Stimulated activated effector memory CD8-positive, alpha-beta T cell treated with anti-CD3 and anti-CD28 coated beads, Interleukin-12 subunit alpha, Interleukin-12 subunit beta, amount 100 ng/mL, for 72 hours (primary cell): ENCODE data around the gene CDK17.

Experiments
- ATAC-seq: fragments of 150-1000 bp; cut with Tn5 transposase; 2 replicates; pipeline ENCODE4 v1.10.0; 2021
- DNase-seq, 2 donors: peaks; one replicate each; pipeline ENCODE4 v3.0.0; 2021 to 2022; ENCODE audit warnings: low spot score in 2 of 2
- H3K27ac Mint-ChIP-seq: one replicate; pipeline ENCODE4 v1.8.0; 2022; ENCODE audit warnings: mild to moderate bottlenecking, mixed read lengths
- H3K36me3 Mint-ChIP-seq: one replicate; pipeline ENCODE4 v1.8.0; 2022; ENCODE audit warnings: mild to moderate bottlenecking, mixed read lengths
- H3K4me1 Mint-ChIP-seq: one replicate; pipeline ENCODE4 v1.8.0; 2022; ENCODE audit warnings: mixed read lengths
- H3K4me3 Mint-ChIP-seq: one replicate; pipeline ENCODE4 v1.8.0; 2022; ENCODE audit warnings: mild to moderate bottlenecking, mixed read lengths
- H3K9me3 Mint-ChIP-seq: one replicate; pipeline ENCODE4 v1.8.0; 2022; ENCODE audit warnings: mixed read lengths

CDK17 gene

DNA sequence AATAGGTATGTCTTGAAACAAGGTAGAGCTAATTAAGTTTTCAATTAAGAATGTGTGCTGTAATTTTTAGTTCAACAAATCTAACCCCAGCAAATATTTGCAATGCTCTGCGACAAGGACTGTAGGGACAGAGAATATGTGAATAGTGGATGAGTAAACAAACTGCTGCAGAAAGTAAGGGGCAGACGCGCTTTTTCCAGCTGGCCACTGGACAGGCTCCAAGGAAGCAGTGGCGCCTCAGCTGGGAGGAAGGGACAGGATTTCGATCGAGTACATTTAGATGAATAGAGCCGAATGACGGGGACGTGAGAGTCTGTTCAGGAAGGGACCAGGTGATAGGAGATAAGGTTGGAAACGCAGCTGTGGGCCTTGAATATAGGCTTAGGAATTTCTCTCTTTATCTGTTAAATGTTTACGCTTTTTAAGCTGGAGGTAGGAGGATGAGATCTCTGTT lies 136.8 kb downstream of the CDK17 start:
- Mint-ChIP-seq H3K9me3 (no peaks in the 10 kb centered on the region), H3K36me3 (peaks cover 99% of the 10 kb centered on the region), H3K27ac (peak overlapping the region; percentile 48), H3K4me1 (peaks cover 23% of the 10 kb centered on the region), H3K4me3 (no peak overlapping the region)
- ATAC-seq: no peak
- DNase-seq: no peak

DNA sequence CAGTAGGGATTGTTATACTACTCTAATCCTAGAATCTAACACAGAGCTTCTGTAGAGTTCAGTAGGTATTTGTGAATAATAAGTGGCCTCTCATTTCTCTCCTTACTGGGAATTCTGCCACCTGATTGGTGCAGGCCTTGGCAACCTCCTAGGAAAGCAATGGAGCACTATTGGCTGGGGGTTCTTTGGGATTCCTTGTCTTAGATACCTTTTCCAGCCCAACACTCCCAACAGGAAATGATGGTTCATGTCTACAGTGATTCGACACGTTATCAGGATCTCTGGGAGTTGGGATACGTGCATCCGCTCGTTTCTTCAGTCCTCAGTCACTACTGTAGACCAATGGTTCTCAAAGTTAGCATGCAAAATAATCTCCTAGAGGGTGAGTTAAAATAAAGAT lies 138.7 kb downstream of the CDK17 start:
- no peaks in the 10 kb centered on the region for H3K9me3 Mint-ChIP-seq
- peak overlapping the region; percentile 81 for H3K27ac Mint-ChIP-seq
- peaks cover 80% of the 10 kb centered on the region for H3K36me3 Mint-ChIP-seq
- peaks cover 23% of the 10 kb centered on the region for H3K4me1 Mint-ChIP-seq
- DNase-seq: no peak
- no peak for ATAC-seq
- no peak overlapping the region for H3K4me3 Mint-ChIP-seq

DNA sequence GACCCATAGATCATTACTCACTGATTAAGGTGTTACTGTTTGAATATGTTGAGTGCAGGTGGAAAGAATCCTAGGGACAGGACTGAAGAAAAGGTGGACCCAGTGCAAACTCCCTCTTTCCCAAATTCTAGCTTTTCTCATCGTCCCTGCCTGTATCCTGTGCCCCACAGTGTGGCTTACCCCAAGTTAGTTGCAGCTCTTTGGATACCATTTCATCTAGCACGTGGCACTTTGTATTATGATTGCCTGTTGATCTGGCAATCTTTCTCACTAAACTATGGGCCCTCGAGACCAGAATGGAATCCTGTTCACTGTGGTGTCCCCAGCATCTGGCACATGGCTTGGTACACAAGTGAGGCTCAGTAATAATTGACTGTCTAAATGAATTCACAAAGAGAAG lies 139.6 kb downstream of the CDK17 start:
- DNase-seq: no peak
- Mint-ChIP-seq H3K9me3 (no peaks in the 10 kb centered on the region), H3K4me3 (no peak overlapping the region), H3K27ac (peak overlapping the region; percentile 81), H3K4me1 (peaks cover 23% of the 10 kb centered on the region), H3K36me3 (peaks cover 72% of the 10 kb centered on the region)
- ATAC-seq: no peak

DNA sequence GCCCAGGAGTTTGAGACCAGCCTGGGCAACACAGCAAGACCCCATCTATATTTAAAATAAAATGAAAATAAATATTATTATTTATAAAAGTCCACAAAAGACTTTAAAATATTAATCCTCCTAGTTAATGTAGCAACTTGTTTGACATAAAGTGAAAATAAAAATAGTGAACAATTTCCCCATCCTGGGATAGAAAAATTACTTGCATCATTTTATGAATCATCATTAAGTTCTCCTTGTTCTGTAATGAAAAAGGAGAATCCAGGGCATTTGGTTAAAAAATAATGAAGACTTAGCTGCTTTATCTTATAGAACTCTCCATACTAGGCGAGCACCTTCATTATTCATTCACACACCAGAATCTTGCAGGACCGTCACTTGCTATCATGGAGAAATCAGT lies 140.0 kb downstream of the CDK17 start:
- ATAC-seq: no peak
- Mint-ChIP-seq H3K36me3 (peaks cover 68% of the 10 kb centered on the region), H3K27ac (peak overlapping the region; percentile 81), H3K4me3 (no peak overlapping the region), H3K4me1 (peaks cover 21% of the 10 kb centered on the region), H3K9me3 (no peaks in the 10 kb centered on the region)
- DNase-seq: no peak

DNA sequence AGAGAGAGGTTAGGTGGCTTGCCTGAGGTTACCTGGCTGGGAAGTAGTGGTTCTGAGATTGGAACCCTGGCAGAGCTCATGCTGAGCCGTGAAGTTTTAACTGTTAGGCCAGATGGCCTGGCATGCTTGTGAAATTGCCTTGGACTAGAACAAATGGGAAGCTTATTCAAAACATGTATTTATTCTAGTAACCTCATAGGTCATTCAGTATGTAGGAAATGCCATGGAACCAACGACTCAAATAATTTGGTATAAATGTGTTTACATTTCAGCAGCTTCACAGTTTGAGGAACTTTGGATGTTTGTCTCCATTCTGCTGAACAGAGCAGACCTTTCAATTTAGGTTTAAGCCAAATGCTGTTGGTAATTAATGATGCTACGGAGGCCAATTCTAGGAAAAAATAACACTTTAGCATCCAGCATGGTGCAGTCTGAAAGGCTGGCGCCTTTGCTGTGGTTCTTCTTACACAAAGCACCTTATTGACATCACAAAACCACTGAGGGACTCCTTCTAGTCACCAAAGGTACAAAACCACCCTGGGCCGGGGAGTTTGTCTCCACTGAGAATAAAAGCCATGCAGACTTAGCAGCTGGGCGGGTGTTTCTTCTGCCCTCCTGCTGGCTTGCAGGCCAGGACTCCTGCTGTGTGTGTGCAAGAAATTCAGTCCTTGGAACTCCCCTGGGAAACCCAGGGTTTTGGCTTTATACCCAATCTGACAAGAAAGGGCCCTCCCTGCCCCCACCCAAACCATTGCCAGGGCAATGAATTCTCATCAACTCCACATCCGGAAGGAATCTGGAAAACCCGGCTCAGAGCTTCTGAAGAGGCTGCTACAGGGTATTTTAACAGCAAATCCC lies 141.9 kb downstream of the CDK17 start:
- Mint-ChIP-seq H3K27ac (no peak overlapping the region), H3K9me3 (no peaks in the 10 kb centered on the region), H3K4me3 (no peak overlapping the region), H3K4me1 (peaks cover 9% of the 10 kb centered on the region), H3K36me3 (peaks cover 49% of the 10 kb centered on the region)
- ATAC-seq (peak; percentile 75), DNase-seq (no peak)

DNA sequence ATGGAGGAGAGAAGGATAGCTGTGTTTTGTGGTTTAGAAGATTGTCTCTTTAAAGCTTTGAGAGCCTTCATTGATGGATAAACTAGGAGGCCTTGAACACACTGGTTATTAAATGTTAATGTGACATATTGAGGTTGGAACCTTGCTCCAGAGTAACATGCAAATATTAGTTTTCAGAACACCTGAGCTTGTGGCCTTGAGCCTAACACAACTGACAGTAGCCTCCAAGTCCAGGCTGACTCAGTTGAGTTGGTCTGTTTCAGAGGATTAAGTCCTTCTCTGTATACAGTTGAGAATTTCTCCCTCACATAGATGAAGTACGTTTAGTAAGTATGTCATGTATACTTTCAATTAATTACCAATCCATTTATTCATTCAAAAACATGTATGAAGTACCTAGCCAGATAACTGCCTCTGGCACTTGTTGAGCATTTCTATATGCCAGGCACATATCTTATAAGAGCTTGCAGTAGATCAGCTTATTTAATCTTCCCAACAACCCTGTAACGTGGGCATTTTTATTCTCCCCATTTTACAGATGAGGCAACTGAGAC lies 142.6 kb downstream of the CDK17 start:
- peaks cover 8% of the 10 kb centered on the region for H3K4me1 Mint-ChIP-seq
- H3K9me3 Mint-ChIP-seq: no peaks in the 10 kb centered on the region
- DNase-seq (peak in 1 of 2 donors; percentile 41), ATAC-seq (no peak)
- no peak overlapping the region for H3K27ac Mint-ChIP-seq
- H3K36me3 Mint-ChIP-seq: peaks cover 42% of the 10 kb centered on the region
- no peak overlapping the region for H3K4me3 Mint-ChIP-seq

DNA sequence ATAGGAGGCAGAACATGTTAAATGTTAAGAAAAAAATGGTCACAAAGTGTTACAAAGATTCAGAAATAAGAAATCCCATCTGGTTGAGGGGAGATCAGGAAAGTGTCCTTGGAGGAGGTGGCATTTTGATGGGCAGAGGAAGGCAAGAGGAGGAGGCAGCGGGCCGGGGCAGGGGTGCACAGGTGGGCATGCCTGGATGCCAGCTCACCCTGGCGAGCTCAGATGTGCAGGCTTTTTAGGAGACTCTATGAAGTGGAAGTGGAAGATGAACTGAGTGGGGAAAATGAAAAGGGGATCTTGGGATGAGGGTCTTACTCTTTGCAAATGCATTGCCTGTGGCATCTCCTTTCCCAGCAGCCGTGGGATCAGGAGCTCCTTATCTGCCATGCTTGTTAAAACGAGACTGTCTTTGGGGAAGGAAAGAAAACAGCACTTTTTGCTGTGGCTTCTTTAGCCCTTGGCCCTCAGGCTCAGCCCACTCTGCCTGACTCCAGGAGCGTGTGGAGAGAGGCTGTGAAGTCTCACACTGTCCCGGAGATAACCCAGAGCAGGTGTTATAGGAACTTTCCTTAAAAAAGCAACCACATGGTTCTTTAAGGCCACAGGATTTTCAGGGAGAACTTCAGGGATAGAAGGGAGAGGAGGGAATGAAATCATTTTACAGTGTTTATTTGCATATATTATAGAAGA lies 143.4 kb downstream of the CDK17 start:
- ATAC-seq: no peak
- Mint-ChIP-seq H3K9me3 (no peaks in the 10 kb centered on the region), H3K4me1 (peaks cover 8% of the 10 kb centered on the region)

DNA sequence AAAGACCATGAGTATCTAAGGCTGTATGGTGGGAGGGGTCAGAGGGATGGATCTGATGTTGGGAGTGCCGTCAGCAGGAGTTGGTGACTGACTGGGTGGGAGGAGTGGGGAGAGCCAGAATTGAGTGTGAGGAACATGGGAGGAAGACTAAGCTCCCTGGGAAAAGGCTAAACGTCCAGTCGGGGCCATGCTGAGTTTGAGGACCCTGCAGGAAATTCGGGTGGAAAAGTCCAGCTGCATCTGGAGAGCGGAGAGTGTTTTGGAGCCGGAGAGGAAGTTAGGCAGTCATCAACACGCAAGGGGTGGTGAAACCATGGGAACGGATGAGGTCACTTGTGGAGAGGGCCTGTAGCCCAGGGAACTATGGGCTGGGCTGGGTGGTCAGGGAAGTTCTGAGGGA lies 145.2 kb downstream of the CDK17 start:
- H3K27ac Mint-ChIP-seq: no peak overlapping the region
- DNase-seq: peak in 1 of 2 donors; percentile 32
- no peak for ATAC-seq
- no peak overlapping the region for H3K4me3 Mint-ChIP-seq
- H3K9me3 Mint-ChIP-seq: no peaks in the 10 kb centered on the region
- H3K36me3 Mint-ChIP-seq: peaks cover 16% of the 10 kb centered on the region
- peaks cover 17% of the 10 kb centered on the region for H3K4me1 Mint-ChIP-seq

More for the DNA sequence above, 143.4 kb downstream of the CDK17 start:
- Mint-ChIP-seq H3K4me3 (no peak overlapping the region), H3K36me3 (peaks cover 34% of the 10 kb centered on the region), H3K27ac (no peak overlapping the region)
- no peak for DNase-seq

DNA sequence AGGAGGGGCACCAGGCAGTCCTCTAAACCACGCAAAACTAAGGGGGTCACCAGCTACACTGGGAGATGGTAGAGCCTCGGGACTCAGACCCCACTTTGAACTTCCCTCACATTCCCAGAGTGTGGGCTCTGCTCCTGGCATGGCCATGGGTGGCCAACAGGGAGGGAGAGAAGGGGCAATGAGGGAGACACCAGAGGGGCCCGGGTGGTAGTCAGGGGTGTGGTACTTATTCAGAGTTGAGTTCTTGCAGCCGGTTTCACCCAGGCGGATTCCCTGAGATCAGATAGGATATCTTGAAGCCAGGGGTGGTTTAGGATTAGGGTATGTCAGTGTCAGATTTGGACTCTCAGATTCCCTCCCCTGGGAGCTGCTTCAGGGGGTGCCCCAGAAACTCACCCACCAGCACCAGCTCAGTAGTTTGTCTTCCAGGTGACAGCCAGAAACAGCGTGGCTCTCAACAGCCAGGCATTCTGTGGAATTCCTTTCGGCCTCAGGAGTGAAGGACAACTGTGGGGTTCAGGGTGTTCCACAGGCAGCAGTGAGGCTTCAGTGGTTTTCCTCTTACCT lies 150.0 kb downstream of the CDK17 start:
- no peaks in the 10 kb centered on the region for H3K36me3 Mint-ChIP-seq
- no peak for DNase-seq
- no peak for ATAC-seq
- H3K4me1 Mint-ChIP-seq: peaks cover 48% of the 10 kb centered on the region
- no peak overlapping the region for H3K4me3 Mint-ChIP-seq
- H3K27ac Mint-ChIP-seq: peak overlapping the region; percentile 96
- H3K9me3 Mint-ChIP-seq: no peaks in the 10 kb centered on the region

DNA sequence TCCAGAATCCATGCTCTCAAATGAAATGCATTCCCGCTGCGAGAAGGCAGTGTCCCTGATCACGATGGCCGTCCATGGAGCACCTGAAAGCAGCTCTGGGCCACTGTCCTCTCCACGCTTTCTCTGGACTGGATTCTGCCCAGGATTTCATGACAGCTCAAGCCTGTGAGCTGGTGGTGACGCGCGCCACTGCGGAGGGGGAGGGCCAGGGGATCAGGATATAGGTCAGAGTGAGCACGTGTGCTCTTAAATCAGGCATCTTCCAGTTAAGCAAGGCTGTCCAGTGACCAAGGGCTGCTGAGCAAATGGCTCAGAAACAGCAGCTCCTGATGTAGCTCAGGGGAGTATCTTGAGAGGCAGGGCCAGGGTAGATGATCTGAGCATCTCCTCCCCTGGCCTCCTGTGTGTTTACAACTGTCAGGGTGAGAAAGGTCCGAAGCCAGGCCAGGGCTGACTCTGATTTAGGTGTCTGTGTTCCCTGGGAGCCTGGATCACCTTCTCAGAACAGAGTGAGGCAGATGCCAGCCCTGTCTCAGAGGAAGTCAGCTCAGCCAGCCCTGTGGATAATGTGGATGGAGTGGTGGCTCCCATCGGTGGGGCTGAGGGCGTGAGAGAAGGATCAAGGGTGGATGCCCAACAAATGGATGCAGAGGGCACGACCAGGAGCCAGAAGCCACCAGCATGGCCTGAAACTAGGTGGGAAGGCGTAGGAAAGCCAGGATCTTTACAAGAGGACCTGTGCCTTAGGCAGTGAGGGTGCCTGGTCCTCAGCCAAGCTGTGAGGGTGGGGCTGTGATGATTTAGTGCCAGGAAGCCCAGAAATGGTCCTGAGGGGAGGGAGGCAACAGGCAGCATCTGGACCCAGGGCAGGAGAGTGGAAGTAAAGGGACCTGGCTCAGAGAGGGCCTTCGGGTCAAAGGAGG lies 150.8 kb downstream of the CDK17 start:
- H3K4me3 Mint-ChIP-seq: no peak overlapping the region
- peak overlapping the region; percentile 96 for H3K27ac Mint-ChIP-seq
- ATAC-seq: peak; percentile 66
- no peaks in the 10 kb centered on the region for H3K9me3 Mint-ChIP-seq
- H3K4me1 Mint-ChIP-seq: peaks cover 48% of the 10 kb centered on the region
- H3K36me3 Mint-ChIP-seq: peaks cover 6% of the 10 kb centered on the region
- no peak for DNase-seq

DNA sequence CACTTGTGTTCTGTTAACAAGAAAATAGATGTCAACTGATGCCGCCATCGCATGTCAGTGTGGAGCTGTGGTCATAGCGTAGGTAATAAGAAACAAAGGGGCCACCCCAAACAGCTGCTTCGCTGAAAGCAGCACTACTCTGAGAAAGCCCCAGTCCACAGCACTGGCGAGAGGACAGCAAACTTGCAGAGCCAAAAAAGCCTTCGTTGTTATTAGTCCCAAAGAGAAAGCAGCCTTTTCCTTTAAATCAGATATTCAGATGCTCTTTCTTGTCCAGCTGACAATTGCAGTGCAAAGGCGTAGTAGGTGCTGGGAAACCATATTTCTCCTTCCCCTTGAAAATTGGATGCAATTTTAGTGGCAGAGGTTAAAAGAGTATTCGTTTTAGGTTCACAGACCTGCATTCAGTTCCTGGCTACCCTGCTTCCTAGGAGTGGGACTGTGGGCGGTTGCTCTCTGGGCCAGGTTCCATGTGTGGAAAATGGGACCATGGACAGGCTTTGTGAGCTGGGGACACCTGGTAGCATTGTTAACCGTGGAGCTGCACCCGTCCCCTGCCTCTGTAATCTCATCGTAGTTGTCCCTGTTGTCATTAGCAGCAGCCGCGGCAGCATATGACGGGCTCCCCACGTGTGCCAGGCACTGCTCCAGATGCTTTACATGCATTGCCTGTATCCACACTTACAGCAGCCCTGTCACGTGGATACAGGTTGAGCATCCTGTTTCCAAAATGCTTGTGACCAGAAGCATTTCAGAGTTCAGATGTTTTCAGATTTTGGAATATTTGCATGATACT lies 151.9 kb downstream of the CDK17 start:
- peak overlapping the region; percentile 87 for H3K27ac Mint-ChIP-seq
- H3K4me3 Mint-ChIP-seq: no peak overlapping the region
- H3K36me3 Mint-ChIP-seq: peaks cover 14% of the 10 kb centered on the region
- ATAC-seq: no peak
- DNase-seq: no peak
- no peaks in the 10 kb centered on the region for H3K9me3 Mint-ChIP-seq
- peaks cover 49% of the 10 kb centered on the region for H3K4me1 Mint-ChIP-seq

DNA sequence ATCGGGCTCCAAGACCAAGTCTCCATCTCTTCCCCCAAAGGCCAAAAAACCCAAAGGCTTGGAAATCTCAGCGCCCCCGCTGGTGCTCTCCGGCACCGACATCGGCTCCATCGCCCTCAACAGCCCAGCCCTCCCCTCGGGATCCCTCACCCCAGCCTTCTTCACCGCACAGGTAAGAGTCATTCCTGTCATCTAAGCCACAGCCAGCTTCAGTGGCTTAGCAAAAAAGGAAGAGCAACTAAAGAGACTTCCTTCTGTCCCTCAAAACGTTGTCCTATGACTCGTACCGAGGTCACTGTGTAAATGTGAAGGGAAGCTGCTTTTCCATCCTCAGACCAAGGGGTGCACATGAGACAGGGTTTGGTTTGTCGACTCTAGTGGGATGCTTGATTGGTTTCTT lies 152.7 kb downstream of the CDK17 start:
- Mint-ChIP-seq H3K4me1 (peaks cover 57% of the 10 kb centered on the region), H3K4me3 (no peak overlapping the region)

DNA sequence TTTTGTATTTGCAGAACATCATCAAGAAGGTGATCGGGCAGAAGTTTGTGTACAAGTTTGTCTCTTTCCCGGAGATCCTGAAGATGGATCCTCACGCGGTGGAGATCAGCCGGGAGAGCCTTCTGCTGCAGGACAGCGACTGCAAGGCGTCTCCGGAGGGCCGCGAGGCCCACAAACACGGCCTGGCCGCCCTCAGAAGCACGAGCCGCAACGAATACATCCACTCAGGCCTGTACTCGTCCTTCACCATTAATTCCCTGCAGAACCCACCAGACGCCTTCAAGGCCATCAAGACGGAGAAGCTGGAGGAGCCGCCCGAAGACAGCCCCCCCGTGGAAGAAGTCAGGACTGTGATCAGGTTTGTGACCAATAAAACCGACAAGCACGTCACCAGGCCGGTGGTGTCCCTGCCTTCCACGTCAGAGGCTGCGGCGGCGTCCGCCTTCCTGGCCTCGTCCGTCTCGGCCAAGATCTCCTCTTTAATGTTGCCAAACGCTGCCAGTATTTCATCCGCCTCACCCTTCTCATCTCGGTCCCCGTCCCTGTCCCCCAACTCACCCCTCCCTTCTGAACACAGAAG lies 153.2 kb downstream of the CDK17 start:
- peak overlapping the region; percentile 87 for H3K27ac Mint-ChIP-seq
- peaks cover 62% of the 10 kb centered on the region for H3K4me1 Mint-ChIP-seq
- H3K9me3 Mint-ChIP-seq: no peaks in the 10 kb centered on the region
- H3K4me3 Mint-ChIP-seq: no peak overlapping the region
- no peak for DNase-seq
- ATAC-seq: no peak
- peaks cover 19% of the 10 kb centered on the region for H3K36me3 Mint-ChIP-seq

More for the DNA sequence above, 152.7 kb downstream of the CDK17 start:
- Mint-ChIP-seq H3K36me3 (peaks cover 15% of the 10 kb centered on the region), H3K9me3 (no peaks in the 10 kb centered on the region), H3K27ac (peak overlapping the region; percentile 87)
- no peak for DNase-seq
- peak; percentile 61 for ATAC-seq

DNA sequence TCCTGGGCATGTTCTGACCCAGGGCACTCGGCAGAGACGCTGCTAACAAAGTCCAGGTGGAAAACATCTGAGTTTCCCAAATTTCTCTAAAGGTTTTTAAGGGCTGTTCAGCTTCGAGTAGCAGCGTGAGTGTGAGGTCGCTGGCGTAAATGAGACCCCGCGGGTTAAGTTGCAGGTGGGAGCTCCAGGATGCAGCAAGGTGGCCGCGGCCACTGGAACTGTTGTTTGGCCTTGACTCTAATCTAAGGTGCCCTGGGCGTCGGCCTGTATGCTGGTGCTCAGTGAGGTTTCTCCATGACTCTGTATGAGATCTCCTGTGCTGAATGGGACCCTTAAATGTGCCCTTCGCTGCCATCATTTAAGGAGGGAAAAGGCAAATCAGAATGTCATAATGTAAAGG lies 155.4 kb downstream of the CDK17 start:
- peaks cover 65% of the 10 kb centered on the region for H3K4me1 Mint-ChIP-seq
- H3K9me3 Mint-ChIP-seq: no peaks in the 10 kb centered on the region
- H3K36me3 Mint-ChIP-seq: peaks cover 24% of the 10 kb centered on the region
- H3K4me3 Mint-ChIP-seq: no peak overlapping the region
- no peak for ATAC-seq
- H3K27ac Mint-ChIP-seq: peak overlapping the region; percentile 75
- no peak for DNase-seq
